NCI-H2029 (cell line): Measurements from ENCODE around the gene OTUB2.
A peak's percentile ranks its signal among the peaks of the same experiment; 100 is the strongest.
"Not testable (repeated sequence)": the region's sequence is repeated elsewhere in the genome, so short reads cannot be mapped to it uniquely, and the experiment has no call there.

Experiments
- DNase-seq: peaks from one replicate; lab custom pipeline; 2025; lab: John Stamatoyannopoulos, UW

Gene OTUB2

GRCh38 chr14:94058128-94058673, 32.1 kb downstream of the OTUB2 start:
- no peak for DNase-seq

DNA sequence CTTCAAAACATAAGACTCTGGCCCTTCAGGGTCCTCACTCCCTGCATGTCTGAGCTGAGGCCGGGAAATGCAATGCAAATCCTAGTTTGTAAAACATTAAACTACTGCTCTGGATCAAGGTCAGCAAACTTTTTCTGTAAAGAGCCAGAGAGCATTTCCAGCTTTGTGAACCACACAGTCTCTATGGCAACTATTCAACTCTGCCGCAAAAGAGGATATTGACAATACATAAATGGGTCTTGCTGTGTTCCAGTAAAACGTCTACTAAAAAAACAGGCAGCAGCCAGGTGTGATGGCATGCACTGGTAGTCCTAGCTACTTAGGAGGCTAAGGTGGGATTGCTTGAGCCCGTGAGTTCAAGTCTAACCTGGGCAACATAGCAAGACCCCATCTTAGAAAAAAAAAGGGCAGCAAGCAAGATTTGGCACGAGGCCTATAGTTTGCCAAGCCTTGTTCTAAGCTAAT, 32.6 kb downstream of the OTUB2 start:
- no peak for DNase-seq

DNA sequence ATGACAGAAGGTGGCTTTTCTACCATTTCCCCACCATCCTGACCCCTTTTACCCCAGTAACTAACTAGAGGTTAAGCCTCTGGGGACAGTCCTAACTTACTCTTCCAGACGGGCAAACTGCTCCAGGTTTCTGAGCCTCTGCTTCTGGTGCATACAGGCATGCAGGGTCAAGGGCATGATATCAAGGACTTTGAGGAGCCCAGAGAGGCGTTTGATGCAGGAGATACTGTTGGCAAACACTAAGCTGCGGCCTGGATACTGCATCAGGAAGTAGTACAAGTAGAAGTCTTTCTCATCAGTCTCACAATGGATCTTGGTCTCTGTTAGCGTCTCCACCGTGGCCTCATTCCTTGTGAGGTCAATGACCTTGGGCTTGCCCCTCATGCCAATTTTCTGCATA, 33.9 kb downstream of the OTUB2 start:
- no peak for DNase-seq

DNA sequence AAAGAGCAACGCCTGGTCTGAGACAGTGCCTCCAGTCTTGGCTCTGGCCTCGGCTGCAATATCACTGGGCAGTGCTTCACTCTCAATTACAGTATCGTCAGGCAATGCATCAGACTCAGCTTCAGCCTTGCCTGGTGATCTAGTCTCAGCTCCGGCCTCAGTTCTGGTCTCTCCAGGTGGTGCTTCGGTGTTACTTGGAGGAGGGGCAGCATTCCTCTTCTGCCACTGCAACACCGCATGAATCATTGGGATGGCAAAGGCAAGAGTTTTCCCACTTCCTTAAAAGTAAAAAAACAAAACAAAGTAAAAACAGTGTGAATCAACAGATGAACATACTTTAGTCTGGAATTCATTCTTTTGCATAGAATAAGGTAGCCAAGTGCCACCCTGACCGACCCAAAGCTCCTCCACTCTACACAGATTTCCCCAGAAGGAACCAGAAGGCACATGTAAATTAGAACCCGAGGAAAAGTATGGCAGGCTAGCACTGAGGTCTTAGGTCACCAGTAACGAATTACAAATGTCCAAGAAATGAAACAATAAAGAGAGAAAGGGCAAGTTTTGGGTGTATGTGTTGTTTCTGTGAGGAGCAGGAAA, 36.3 kb downstream of the OTUB2 start:
- no peak for DNase-seq

DNA sequence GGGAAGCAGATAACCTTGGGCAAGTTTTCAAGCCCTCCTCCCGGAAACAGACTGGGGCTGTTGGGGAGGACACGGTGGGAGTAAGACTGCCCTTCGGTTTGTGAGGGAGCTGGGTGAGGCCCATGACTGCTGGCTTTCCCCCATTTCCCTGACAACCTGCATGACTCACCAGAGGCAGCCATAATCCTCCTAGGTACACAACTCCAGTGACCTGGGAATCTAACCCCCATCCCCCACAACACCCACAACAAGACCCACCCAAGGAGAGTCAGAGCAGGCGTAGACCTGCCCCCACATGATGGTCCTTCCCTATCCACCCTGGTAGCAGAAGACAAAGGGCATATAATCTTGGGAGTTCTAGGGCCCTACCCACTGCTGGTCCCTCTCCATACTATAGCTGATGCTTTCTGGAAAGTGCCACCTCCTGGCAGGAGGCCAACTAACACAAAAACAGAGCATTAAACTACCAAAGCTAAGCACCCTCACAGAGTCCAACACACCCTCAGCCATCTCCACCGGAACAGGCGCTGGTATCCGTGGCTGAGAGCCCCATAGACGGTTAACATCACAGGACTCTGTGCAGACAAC, 40.0 kb downstream of the OTUB2 start:
- DNase-seq = peak; percentile 3

DNA sequence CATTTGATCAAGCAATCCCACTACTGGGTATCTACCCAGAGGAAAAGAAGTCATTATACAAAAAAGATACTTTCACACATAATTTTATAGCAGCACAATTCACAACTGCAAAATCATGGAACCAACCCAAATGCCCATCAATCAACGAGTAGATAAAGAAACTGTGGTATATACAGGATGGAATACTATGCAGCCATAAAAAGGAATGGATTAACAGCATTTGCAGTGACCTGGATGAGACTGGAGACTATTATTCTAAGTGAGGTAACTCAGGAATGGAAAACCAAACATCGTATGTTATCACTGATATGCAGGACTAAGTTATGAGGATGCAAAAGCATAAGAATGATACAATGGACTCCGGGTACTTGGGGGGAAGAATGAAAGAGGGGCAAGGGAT, 45.9 kb downstream of the OTUB2 start:
- DNase-seq = not testable (repeated sequence)

GRCh38 chr14:94074534-94074933, 48.4 kb downstream of the OTUB2 start:
- DNase-seq = no peak

- no peak for DNase-seq
Observed at GRCh38 chr14:94075008-94075407, 48.9 kb downstream of the OTUB2 start.

DNA sequence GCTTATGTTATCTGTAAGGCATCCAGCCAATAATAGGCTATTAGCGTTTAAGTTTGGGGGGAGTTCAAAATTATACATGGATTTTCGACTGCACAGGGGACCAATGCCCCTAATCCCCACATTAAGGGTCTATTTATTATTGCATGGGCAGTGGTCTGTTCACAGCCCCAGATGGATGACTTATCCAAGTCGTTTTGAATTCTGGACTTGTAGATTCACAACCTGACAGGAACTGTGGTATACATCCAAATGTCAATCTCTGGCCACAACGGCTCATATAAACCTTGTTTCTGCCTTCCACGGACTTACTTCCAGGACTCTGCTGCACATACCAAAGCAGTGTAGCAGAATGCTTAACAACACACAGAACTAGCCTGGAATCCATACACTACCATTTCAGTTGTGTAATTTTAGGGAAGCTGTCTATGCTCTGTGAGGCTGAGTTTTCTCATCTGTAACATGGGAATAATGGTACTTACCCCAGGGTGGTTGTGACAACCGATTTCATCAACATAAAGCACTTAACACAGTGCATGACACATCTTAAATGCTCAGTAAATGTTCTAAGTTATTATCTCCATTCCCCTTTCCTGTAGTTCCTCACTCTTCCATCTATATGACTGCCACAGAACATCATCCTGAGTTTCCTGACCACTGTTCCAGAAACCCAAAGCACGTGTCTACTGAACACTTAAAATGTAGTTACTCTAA, 51.1 kb downstream of the OTUB2 start:
- no peak for DNase-seq

DNA sequence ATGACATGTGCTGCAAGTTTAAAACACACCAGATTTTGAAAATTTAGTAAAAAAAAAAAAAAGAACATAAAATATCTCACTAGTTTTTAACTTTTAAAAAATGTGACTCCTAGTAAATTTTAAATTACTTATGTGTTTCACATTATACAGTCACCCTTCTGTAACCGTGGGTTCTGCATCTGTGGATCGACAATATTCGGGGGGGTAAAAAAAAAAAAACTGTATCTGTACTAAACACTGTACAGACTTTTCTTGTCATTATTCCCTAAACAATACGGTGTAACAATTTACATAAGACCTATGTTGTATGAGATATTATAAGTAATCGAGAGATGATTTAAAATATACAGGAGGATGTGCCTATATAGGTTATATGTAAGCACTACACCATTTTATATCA, 51.7 kb downstream of the OTUB2 start:
- no peak for DNase-seq

GRCh38 chr14:94079891-94080620, 53.9 kb downstream of the OTUB2 start:
- peak; percentile 3 for DNase-seq

- DNase-seq = peak; percentile 70
Observed at GRCh38 chr14:94080621-94081385, 54.7 kb downstream of the OTUB2 start, which contains the start of the genes DDX24 and IFI27L1. TSS of gene DDX24 (minus strand) at chr14:94081202. CDS start at chr14:94079742, 1,460 bp downstream. TSS of gene IFI27L1 (plus strand) at chr14:94081310. CDS start at chr14:94096938, 15,628 bp downstream.

DNA sequence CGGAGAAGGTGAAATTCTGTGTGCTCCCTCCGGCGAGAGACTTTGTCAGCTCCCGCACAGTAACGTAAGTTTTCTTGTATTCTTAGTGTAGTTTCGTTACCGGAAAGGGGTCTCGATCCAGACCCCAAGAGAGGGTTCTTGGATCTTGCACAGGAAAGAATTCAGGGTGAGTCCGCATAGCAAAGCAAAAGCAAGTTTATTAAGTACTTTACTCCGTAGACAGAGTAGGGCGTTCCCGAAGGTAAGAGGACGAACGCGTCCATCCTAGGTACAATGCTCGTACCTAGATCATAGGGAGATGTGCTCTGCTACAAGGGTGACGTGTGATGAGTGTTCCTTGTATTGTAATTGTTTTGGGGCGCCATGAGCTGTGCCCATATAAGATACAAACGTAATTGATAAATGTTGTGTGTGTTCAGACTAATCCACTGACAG, 55.3 kb downstream of the OTUB2 start:
- no peak for DNase-seq

GRCh38 chr14:94087891-94088290, 61.8 kb downstream of the OTUB2 start:
- no peak for DNase-seq

DNA sequence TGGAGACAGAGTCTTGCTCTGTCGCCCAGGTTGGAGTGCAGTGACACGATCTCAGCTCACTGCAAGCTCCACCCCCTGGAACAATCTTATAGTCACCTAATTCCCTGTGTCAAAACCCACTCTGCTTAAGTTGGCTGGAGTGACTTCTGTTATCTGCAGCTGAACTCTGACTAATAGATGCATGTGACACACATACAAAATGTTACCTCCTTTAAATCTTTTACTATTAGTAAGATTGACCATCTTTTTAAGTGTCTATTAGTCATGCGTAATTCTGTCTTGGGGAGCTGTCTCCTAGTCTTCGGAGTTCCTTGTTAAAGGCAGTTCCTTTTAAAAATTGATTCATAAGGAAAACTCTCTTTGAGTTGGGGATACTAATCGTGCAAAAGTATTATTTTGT, 62.4 kb downstream of the OTUB2 start:
- DNase-seq = no peak

GRCh38 chr14:94089479-94089878, 63.3 kb downstream of the OTUB2 start:
- DNase-seq = no peak

- no peak for DNase-seq
Observed at GRCh38 chr14:94093418-94093817, 67.3 kb downstream of the OTUB2 start.

DNA sequence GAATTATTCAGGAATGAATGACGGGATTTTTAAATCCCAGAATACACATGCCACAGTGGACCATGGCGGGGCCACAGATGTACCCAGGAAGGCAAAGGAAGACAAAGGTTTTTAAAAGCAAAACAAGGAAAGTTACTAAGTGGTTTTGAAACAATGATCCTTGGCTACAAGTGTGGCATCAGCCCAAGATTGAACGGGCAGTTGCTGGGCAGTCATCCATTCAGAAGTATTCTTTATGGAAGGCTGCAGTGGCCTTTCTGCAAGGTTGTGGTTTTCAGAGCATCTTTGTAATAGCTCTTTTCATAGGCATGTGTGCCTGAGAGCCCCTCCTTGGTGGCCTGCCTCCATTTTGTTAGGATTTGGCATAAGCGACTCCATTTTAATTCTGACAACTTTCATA, 71.0 kb downstream of the OTUB2 start:
- DNase-seq = no peak
